Fibroblast of peridontal ligament (primary cell): Measurements from ENCODE around the gene SMARCD3.

Source experiments
- DNase-seq: peaks from one replicate; pipeline ENCODE4 v3.0.0-alpha.2; 2010; ENCODE audit errors: extremely low read depth

The SMARCD3 gene

DNA sequence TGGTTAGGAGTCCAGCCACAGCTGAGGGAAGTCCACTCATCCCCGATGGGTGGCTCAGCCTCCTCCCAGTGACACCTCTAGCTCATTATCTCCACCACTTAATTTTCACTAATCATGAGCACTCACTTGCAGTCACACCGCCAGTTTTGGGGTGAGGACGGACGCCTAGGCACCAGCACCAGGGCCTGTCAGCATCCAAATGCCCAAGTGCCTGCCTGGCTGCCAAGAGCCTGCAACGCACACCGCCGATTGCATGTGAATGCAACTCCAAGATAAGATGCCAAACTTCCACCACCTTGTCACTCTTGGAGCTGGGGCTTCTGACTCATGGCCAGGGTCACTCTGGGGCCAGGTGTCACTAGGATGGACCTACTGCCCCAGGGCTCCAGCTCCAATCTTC, 24.4 kb upstream of the SMARCD3 start:
- DNase-seq = no peak

DNA sequence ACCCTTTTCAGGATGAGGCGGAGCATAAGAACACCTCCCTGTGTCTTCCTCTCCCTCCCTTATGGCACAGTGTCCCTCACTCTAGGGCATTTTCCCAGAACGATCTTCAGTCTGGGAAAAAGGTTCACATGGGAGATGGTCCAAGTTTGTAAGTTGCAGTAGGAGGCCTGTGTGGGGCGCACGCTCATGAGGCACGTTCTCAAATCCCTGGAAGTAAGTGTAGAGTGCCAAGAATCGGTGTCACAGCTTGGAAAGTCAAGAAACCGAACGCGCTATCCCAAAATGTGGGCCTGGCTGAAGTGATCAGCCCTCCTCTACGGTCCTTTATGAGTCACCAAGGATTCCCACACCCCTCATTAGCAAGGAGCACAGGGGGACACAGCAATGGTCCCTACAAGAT, 23.9 kb upstream of the SMARCD3 start:
- peak; percentile 6 for DNase-seq

DNA sequence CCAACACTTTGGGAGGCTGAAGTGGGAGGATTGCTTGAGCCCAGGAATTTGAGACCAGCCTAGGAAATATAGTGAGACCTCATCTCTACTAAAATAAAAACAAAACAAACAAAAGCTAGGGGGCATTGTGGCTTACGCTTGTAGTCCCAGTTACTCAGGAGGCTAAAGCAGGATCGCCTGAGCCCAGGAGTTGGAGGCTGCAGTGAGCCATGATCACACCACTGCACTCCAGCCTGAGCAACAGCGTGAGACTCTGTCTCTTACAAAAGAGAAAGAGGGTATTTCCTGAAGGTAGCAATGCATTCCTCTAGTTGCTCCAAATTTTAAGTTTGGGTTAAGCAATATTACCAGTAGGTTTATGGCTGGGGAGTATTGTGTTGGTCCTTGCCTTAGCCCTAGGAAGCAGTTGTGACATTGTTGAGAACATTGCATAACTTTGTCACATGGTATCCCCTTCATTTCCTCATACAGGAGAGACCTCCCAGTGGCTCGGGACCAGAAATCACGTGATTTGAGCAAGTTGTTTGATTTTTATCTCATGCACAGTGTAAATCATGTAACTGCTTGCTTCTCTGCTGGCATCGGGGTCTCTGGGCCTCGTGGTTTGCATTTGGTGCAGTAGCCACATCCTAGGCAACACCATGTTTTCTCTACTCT, 23.3 kb upstream of the SMARCD3 start:
- peak; percentile 49 for DNase-seq

DNA sequence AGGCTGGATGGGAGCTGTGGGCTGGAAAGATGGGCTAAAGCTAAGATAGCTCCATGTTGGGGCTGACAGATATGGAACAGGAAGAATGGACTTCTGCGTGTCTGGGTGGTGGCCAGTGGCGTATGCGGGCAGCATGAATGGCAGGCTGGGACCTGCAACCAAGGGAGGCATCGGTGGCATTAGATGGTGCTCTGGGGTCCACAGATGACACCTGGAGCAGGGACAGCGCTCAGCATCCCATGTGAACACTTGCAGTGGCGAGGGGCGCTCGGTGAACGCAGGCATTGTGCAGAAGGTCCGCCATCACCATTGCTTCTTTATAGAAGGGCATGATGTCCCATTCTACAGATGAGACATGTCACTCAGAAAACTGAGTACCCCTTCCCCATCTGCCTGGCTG, 21.0 kb upstream of the SMARCD3 start:
- no peak for DNase-seq

DNA sequence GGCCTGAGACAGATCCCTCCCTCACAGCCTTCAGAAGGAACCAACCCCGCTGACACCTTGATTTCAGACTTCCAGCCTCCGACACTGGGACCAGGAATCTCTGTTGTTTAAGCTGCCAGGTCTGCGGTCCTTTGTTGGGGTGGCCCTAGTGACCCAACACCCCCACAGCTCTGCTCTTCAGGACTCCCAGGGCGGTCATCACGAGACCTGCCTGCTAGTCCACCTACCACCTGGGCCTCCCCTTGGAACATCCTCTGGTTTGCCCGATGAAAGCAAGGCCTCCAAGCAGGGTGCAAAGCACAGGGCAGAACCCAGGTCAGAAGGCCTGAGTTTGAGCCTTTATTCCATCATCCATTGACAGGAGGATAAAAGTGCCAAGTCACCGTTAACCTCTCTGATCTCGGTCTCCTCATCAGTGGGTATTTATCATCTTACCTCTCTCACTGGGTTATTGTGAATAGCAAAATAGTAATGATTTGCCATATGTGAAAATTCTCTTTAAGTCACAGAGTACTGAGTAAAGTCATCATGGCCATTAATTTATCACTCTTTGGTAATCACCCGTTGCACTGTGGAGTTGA, 16.9 kb upstream of the SMARCD3 start:
- DNase-seq = no peak

DNA sequence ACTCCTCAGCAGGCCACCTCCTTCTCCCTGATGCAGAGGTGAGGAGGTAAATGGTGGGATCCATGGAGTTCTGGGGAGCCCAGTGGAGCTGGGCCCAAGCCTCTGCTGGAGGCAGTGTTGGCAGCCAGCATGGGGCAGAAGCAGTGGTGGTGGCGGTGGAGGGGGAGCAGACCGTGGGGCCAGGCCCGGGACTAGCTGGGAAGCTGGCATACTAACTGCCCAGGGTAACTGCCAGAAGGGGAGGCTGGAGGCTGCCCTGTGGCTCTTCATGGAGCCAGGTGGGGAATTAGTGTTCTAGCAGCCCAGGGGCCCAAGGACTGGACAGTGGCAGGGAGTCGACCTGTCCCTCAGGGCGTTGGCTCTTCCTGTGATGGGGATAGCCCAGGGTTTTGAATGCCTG, 16.1 kb upstream of the SMARCD3 start:
- DNase-seq = no peak

DNA sequence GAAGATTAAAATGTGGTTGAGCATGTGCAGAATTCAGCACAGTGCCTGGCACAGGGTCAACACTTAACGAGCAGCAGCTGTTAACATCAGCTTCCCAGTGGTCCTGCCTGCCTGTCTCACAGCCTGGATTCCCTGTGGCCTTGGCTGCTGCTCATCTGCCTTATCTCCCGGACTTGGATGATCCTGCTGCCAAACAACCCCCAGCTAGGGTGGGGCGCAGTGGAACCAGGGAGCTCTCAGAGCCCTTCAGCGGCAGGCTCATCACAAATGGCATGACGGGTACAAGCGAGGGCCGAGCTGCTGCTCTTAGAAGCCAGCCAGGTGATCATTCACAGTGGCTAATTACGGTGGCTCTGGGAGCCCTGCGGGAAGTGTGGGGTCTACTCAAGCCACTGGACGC, 13.0 kb upstream of the SMARCD3 start:
- no peak for DNase-seq

DNA sequence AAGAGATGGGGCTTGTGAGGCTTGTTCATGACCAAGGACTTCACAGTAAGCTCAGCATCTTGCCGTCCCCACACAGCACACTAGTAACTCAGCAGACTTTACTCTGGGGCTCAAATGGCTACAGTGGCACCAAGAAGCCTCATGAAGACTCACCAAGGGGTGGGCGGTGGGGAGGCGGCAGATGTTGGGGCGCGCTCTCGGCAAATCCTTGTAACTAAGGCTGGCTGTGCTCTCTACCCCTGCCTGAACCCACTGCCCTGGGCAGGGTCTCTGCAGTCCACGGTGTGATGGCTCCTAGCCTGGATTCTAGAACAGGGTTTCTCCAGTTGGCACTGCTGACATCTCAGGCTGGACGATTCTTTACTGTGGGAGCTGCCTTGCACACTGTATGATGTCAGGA, 12.4 kb upstream of the SMARCD3 start:
- no peak for DNase-seq

DNA sequence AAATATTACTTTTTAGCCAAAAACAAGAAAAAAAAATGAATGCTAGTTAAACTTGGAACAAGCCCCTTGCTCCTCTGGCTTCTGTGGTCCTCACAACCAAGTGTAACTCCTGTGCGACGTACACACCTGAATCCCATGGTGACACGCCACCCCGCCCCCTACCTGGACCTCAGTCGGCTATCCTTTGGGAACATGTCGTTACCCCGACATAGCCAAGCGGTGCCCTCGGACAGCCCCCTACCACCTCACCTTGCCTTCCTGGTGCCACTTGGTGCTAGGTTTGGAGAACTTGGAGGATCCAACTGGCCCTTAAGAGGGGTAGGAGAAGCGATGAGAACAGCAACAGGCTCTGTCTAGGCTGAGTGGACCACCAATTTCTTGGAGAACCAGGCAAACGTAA, 12.0 kb upstream of the SMARCD3 start:
- DNase-seq = no peak

DNA sequence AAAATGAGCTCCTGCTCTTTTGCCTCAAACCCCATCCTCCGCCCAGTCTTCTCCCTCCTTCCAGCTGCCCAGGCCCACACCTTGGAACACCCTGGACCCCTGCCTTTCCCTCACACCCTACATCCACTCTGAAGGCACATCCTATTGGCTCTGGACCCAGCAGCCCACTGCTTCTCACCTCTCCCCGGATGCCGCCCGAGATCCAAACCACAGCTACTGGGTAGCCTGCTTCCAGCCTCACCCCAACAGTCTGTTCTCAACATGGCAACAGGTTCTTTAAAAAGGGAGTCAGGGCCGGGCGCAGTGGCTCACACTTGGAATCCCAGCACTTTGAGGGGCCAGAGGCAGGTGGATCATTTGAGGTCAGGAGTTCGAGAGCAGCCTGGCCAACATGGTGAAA, 9.5 kb upstream of the SMARCD3 start:
- DNase-seq = no peak

DNA sequence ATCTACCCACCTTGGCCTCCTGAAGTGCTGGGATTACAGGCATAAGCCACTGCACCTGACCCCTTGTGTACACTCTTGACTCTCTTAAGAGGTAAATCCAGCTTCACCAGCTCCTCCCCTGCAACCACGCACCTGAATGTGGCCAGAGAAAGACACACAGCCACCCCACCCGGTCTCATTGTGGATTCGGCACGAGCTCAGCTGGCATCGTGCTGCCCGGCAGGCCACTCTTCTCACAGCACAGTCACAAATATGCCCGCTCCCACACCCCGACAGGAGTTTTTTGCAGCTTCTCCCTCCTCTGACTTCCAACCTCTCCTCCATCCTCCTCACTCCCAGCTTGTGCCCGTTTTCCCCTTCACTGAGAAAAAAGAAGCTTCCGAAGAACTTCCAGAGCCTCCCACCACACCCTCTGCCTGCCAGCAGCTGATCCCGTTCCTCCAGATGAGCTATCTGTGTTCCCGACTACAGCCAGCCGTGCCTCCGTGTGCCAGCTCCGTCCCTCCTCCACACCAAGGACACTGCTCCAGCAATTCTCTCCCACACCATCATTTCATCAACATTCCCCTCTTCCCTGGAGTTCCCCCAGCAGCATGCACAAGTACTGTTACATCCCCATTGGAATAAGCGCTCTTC, 8.0 kb upstream of the SMARCD3 start:
- no peak for DNase-seq

DNA sequence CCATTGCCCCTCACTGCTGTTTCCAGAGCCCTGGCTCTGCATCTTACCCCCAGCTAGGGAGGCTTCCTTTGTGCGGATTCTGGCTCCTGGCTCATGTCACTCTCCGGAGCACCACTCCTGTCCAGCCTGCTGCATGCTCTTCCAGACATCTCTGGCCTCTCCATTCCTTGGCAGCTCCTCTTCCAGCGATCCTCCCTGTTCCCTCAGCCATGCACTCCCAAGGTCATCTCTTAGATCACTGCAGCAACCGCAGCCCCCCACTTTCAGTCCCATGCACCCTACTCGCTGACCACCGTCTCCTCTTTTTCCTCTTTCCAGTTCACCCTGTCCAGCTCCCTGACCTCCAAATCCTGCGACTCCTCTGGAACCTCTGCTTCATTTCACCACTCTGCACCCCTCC, 6.9 kb upstream of the SMARCD3 start:
- DNase-seq = no peak

DNA sequence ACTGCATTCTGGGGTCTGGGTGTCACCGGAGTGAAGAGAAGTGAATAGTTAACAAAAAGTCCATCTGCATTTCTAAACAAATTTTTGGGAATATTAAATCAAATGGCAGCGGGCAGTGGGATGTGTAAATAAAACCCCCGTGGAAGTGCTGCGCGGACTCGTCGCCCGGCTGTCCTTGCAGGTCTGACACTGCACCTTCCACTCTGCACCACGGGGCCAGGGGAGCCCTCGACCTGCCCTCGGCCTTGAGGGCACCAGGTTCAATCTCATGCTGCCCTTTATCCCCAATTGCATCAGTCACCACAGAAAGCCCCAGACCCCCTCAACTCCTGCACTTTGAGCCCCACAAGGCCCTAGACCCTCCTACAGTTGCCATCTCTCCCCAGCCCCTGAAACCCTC, 6.4 kb upstream of the SMARCD3 start:
- no peak for DNase-seq

DNA sequence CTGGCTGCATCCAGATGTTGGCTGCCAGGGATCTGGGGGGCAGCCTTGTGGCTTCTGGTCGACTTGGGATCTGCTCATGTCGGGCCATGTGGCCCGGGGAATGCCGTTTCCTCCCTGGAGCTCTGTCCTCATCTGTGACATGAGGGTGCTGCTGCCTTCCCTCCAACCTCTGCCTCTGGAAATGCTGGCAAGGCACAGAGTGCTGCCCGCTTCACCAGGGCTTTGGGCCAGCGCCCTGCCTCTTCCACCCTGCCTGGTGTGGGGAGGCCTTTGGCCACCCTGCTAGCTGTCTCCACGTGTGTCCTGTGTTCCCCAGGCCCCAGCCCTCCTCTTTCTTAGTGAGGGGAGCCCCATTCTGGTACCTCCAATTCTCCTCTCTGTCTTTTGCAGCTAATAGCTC, 5.8 kb upstream of the SMARCD3 start:
- DNase-seq = no peak

DNA sequence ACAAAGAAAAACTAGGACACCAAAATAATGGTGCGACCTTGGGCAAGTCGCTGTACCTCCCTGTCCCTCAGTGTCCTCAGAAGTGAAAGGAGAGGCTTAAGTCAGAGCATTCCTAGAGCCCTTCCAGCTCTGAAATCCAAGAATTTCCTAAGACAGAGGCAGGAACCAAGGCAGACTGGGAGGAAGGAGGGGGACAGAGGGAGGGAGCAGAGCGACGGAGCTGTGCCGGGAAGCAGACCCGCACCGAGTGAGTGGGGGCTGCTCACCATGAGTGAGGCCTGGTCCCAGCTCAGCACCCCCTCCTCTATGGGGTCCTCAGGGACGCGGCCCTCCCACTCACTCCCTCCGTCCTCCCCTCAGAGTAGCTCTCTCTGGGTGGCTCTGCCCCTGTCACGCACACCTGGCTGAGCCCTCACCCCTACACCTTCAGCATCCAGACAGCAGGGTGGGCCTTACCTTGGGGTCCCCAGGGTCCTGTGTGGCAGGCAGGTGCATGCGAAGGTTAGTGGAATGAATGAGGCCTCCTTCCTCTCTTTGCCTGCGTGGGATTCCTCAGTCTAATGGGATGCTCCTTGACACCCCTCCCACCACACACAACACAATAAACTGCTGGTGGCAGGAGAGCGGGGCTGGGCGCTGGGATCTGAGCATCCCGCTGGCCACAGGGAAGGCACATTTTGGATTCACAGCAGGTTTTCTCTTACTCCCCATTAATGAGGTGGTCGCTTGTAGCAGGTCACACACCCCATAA, 4.6 kb upstream of the SMARCD3 start:
- peak; percentile 36 for DNase-seq

DNA sequence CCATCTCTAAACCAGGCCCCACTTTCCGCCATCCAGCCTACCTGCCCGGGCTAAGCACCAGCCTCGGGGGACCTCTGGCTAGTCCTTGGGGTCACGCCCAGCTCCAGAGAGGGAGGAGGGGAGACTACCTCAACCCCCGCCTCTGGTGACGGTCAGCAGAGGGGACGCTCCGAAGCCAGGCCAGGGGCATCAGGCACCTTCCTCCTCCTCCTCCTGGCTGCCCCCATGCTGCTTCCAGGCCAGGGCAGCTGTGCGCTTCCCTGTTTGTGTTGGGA, 4.0 kb upstream of the SMARCD3 start:
- DNase-seq = no peak

DNA sequence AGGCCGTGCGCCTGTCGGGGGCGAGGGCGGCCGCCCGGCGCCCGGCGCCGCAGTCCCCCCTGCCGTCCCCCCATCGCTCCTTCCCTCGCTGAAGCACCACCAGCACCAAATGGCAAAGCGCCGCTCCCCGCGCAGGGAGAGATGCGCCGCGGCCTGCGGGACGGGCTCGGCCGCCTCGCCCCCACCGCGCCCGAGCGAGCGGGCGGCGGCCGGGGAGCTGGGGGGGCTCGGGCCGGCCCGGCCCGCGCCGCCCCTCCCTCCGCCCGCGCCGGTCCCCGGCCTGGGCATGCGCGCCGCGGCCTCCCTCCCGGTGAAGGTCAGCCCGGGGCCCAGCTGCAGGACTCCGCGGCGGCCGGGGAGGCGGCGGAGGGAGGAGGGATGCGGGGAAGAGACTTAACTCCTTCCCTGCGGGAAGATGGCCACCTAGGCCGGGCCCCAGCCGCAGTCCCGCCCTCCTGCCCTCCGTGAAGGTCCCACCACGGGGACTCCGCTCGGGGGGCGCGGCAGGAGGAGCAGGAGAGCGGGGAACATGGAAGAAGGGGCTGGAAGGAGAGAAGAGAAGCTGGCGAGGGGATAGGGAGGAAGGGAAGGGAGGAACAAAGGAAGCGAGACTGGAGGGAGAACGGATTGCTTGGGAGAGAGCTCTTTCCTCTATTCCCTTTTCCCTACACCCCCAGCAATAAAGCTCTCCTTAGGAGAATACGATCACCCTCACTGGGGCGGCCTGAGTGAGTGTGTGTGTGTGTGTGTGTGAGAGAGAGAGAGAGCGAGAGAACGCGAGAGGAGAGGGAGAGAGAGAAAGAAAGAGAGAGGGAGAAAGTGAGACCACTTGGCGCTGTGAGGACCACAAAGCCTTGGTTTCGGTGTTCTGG, 3.4 kb upstream of the SMARCD3 start:
- DNase-seq = peak; percentile 67

DNA sequence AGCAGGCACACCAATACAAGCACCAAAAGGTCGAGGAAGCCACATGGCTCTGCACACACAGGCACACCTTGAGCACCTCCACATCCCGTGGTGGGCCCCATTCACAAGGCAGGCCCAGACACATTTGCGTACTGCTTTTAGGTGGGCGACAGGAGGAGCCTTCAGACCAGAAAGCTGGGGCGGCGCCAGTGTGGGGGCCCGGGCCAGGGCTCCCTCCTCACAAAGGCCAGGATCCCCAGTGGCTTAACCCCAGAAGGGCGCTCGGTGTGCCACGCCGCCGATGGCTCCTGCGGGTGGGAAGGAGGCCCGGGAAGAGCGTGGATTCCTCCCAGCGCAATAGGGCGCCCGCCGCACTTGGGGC, 2.8 kb upstream of the SMARCD3 start:
- no peak for DNase-seq

DNA sequence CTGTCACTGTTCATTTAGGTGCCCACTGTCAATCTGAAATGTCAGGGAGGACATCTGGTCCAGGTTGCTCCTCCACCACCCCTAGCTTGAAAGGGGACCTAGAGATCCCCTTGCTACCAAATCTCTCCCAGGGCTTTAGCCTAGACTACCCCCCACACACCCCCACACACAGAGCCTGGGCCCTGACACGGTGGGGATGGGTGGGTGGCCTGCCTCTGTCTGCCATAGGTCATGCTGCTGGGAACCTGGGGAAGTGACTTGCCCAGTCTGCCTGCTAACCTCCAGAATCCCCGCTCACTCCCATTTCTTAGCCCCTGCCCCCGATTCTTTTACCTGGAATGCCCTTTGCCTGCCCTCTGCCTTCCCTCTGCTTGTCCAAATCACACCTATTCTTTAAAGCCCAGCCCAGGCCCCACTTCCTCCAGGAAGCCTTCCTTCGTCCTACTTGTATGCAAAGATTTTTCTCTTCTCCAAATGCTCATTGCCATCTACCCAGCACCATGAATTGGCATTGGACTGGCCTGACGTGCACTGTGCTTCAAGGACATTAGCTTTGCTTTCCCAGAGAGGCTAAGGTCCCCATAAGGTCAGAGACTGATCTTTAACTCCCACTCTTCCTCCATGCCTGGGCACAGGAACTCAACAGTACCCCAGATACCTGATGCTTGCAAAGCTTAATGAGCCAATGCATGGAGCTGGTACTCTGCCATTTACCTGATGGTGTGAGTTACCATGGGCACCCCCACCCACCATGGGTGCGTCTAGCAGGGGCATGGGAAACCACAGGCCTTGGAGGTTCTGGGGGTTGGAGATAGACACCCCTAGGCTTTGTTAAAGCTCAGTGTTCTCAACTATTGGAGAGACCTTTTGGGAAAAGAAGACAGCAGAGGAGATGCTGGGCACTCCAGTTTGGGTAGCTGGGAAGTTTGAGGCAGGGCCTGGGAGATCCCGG, 2.0 kb upstream of the SMARCD3 start:
- DNase-seq = no peak

DNA sequence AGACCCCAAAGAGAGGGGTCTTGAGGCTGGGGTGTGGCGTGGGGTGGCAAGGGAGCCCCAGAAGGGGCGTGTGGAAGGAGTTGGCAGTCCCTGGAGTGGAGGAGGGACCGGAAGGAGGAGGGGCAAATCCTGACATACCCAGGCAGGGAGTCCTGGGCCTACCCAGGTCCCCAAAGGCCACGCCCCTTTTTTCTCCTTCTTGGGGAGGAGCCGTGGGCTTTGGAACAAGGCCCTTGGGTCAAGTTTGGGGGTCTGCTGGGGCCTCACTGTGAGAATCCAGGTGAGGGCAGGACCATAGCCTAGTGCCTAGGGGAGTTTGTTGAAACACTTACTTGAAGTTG, 1.2 kb upstream of the SMARCD3 start:
- peak; percentile 36 for DNase-seq

DNA sequence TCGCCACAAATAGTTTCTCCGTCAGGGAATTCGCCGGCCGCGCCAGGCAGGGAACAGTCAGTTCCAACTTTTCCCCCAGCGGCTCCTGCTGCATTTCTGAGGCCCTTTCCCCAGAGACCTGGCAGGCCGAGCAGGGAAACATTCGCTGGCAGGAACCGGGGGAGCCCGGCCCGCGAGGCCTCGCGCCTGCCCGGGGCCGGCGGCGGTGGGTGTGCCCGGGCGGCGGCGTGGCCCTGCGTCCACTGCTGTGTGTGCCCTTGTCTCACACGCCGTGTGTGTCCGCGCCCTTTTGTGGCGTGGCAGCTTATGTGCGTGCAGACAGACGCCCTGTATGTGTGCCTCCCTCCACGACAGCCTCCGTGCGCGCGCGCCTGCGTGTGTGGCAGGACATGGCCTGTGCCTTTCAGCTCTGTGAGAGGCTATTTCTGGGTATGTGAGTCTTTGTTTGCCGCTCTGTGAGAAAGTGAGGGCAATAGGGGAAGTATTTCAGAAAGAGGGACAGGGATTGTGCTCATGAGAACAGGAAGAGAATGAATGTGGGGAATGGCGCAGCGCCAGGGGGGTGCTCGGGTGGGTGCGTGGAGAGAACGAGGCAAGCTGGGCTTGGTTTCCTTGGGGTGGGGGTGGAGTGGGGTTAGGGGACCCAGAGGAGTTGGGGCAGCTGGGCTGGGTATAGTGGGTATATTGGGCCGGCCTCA, 689 bp upstream of the SMARCD3 start:
- DNase-seq = peak; percentile 50
